KG1 (cell line): ENCODE results near the gene HEMGN.

Experiments used
- DNase-seq: peaks from one replicate; lab custom pipeline; 2025; lab: John Stamatoyannopoulos, UW

HEMGN gene

DNA sequence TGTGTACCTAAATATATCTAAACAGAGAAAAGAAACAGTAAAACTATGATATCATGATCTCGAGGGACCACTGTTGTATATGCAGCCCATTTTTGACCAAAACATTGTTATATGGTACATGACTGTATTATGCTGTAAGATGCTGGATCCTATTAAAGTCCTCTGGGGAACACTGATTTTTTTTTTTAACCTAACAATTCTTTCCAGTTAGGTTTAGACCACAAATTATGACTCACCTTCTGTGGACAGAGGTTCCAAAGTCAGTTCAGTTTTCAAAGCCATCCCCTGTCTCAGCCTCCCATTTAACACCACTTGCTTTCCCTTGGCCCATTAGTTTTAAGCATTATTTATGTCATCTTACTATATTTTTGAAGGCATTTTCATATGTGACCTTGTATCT, 42.8 kb downstream of the HEMGN start:
- DNase-seq = no peak

DNA sequence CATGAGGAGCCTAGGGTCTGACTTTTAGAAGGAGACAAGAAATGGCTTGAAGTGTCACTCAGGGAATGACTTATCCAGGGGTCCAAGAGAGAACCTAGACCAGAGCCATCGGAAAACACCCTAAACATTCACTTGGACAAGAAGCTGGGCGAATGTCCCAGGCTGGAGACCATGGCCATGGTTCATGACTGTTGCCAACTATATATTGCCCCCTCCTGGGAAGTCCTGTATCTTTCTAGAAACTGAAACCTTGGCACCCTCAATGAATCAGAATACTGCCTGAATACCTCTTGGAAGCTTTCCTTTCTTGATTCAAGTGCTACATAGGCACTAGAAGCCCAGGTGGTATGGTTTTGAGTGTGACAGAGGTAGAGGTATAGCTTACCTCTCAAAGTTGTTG, 45.6 kb downstream of the HEMGN start:
- DNase-seq = no peak

DNA sequence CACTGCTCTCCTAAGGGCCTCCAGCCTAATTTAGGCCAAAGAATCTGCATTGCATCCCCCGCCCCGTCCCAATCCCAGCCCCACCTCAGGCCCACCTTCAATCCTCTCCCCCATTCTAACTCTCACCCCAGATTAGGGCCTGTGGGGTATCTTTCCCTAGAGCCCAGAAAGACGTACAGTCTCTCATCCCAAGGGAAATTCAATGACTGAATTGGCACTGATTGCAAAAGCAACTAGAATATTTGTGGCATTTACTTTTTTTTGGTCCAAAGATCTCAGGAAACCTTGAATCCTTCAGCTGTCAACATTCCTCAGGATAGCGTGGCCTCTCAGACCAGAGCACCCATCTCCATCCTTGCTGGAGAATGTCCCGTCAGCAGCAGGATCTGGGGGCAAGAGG, 46.2 kb downstream of the HEMGN start:
- DNase-seq = no peak

DNA sequence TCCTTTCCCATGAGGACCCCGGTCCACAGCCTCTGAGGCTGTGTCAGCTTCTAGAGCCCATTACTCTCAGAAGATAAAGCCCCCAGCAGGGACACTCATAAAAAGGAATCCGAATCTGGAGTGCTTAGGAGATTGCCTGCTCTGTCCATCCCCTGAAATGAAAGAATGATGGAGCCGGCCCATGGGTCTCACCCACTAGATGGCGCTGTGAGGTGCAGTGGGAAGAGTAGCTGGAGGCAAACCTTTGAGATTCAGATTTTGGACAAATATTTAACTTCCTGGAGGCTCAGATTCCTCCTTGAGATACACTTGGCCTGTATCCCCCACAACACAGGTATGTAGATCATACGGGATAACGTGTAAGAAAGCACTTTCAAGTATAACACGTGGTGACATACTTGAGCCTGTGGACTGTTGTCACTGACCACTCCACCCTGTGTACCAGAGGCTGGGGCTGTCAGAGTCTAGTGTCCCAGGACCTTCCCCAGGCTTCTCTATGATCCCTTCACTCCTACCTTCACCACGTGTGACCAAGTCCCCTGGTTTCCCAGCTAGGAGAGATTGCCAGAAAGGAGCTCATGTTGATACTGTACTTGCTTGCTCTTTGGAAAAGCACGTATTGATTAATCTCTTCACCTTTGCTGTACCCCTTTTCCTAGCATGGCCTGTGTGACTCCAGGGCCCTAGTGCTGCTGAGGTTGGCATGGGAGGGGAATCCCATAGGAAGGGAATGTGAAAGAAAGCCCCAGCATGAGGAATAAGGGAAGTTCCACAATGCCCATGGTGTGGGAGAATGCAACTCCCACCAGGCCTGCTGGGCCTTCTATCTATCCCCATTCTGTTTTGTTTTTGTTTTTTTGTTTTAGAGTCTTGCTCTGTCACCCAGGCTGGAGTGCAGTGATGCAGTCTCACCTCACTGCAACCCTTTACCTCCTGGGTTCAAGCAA, 47.8 kb downstream of the HEMGN start:
- DNase-seq = peak; percentile 30

DNA sequence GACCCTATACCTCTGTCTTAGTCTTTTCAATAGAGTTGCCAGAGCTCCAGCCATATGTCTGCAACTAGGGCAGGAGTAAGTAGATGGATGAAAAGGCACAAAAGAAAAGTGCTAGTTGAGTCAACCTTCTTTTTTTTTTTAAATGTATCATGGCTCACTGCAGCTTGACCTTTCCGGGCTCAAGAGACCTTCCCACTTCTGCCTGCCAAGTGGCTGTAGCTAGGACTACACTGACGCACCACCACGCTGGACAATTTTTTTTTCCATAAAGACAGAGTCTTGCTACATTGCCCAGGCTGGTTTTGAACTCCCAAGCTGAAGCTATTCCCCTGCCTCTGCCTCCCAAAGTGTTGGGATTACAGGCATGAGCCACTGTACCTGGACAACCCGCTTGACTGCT, 57.6 kb downstream of the HEMGN start:
- no peak for DNase-seq
